ENCODE measurements around the gene SERINC3. TPM values are rescaled to one million over a fixed set of nuclear protein-coding genes. Genes with fewer than 3 reads are reported as not detected.

The SERINC3 gene
- polyA plus RNA-seq, 2 donors = 25.5 to 35.1 TPM

- Histone ChIP-seq H3K27ac (ENCODE audit: low read depth in 2 of 2, low read length in 1 of 2) (peak overlapping the region in 1 of 2 donors; percentile 60), H3K36me3 (ENCODE audit: control insufficient read depth in 2 of 2, insufficient read depth in 2 of 2, low read length in 1 of 2) (no peaks in the 10 kb centered on the region), H3K4me1 (ENCODE audit: control insufficient read depth in 2 of 2, insufficient read depth in 2 of 2, low read length in 1 of 2) (peaks cover 4 to 5% of the 10 kb centered on the region in 2 donors), H3K4me3 (ENCODE audit: low read depth in 1 of 2, low read length in 2 of 2) (peak overlapping the region; percentile 9 to 87), H3K27me3 (ENCODE audit: control insufficient read depth in 1 of 2, insufficient read depth in 2 of 2, low read length in 2 of 2) (no peaks in the 10 kb centered on the region), H3K9me3 (ENCODE audit: control insufficient read depth in 2 of 2, insufficient read depth in 1 of 2, low read depth in 1 of 2, low read length in 1 of 2) (no peaks in the 10 kb centered on the region)
- 38 to 40% methylated on average over 3 of the region's 3 CpGs for WGBS, 2 donors
Observed at GRCh38 chr20:44520881-44521280, 989 bp downstream of the SERINC3 start.

- H3K9me3 ChIP-seq (ENCODE audit: control insufficient read depth in 2 of 2, insufficient read depth in 1 of 2, low read depth in 1 of 2, low read length in 1 of 2) = no peaks in the 10 kb centered on the region
- WGBS, 2 donors = 58 to 60% methylated on average over 3 of the region's 3 CpGs
- peaks cover 0 to 3% of the 10 kb centered on the region in 2 donors for H3K36me3 ChIP-seq (ENCODE audit: control insufficient read depth in 2 of 2, insufficient read depth in 2 of 2, low read length in 1 of 2)
- no peak overlapping the region for H3K4me3 ChIP-seq (ENCODE audit: low read depth in 1 of 2, low read length in 2 of 2)
- no peak overlapping the region for H3K27ac ChIP-seq (ENCODE audit: low read depth in 2 of 2, low read length in 1 of 2)
- no peaks in the 10 kb centered on the region for H3K27me3 ChIP-seq (ENCODE audit: control insufficient read depth in 1 of 2, insufficient read depth in 2 of 2, low read length in 2 of 2)
- H3K4me1 ChIP-seq (ENCODE audit: control insufficient read depth in 2 of 2, insufficient read depth in 2 of 2, low read length in 1 of 2) = peaks cover 4 to 5% of the 10 kb centered on the region in 2 donors
Observed at GRCh38 chr20:44518248-44518647, 3.6 kb downstream of the SERINC3 start.

- Histone ChIP-seq H3K4me1 (ENCODE audit: control insufficient read depth in 2 of 2, insufficient read depth in 2 of 2, low read length in 1 of 2) (peaks cover 4 to 5% of the 10 kb centered on the region in 2 donors), H3K27ac (ENCODE audit: low read depth in 2 of 2, low read length in 1 of 2) (no peak overlapping the region), H3K27me3 (ENCODE audit: control insufficient read depth in 1 of 2, insufficient read depth in 2 of 2, low read length in 2 of 2) (no peaks in the 10 kb centered on the region), H3K4me3 (ENCODE audit: low read depth in 1 of 2, low read length in 2 of 2) (no peak overlapping the region), H3K9me3 (ENCODE audit: control insufficient read depth in 2 of 2, insufficient read depth in 1 of 2, low read depth in 1 of 2, low read length in 1 of 2) (no peaks in the 10 kb centered on the region), H3K36me3 (ENCODE audit: control insufficient read depth in 2 of 2, insufficient read depth in 2 of 2, low read length in 1 of 2) (peaks cover 3 to 5% of the 10 kb centered on the region in 2 donors)
- 70 to 72% methylated on average over 3 of the region's 3 CpGs for WGBS, 2 donors
Observed at GRCh38 chr20:44517454-44517853, 4.4 kb downstream of the SERINC3 start.

GRCh38 chr20:44516491-44516890 is 5.4 kb downstream of the SERINC3 start:
- 52 to 65% methylated on average over 7 of the region's 7 CpGs for WGBS, 2 donors
- Histone ChIP-seq H3K36me3 (ENCODE audit: control insufficient read depth in 2 of 2, insufficient read depth in 2 of 2, low read length in 1 of 2) (peaks cover 5 to 8% of the 10 kb centered on the region in 2 donors), H3K9me3 (ENCODE audit: control insufficient read depth in 2 of 2, insufficient read depth in 1 of 2, low read depth in 1 of 2, low read length in 1 of 2) (no peaks in the 10 kb centered on the region), H3K27ac (ENCODE audit: low read depth in 2 of 2, low read length in 1 of 2) (no peak overlapping the region), H3K4me1 (ENCODE audit: control insufficient read depth in 2 of 2, insufficient read depth in 2 of 2, low read length in 1 of 2) (peaks cover 4 to 5% of the 10 kb centered on the region in 2 donors), H3K4me3 (ENCODE audit: low read depth in 1 of 2, low read length in 2 of 2) (no peak overlapping the region), H3K27me3 (ENCODE audit: control insufficient read depth in 1 of 2, insufficient read depth in 2 of 2, low read length in 2 of 2) (no peaks in the 10 kb centered on the region)

DNA sequence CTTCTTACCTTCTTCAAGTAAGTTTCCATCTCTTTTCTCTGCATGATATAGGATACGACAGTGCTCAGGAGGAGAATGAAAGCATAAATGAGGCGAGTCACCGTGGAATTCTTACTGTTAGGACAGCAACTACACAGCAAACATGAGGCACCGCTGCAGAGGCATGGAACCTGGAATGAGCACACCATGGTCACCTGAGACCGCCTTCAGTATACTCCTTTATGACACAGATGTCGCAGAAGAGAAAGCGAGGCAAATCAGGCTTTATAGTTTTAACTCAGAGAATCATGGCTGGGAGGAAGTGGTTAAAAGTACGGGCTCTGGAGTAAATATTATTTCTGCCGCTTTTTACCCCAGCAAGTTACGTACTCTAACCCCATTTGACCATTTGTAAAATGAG is 8.0 kb downstream of the SERINC3 start:
- Histone ChIP-seq H3K4me3 (ENCODE audit: low read depth in 1 of 2, low read length in 2 of 2) (no peak overlapping the region), H3K9me3 (ENCODE audit: control insufficient read depth in 2 of 2, insufficient read depth in 1 of 2, low read depth in 1 of 2, low read length in 1 of 2) (no peaks in the 10 kb centered on the region), H3K27ac (ENCODE audit: low read depth in 2 of 2, low read length in 1 of 2) (no peak overlapping the region), H3K27me3 (ENCODE audit: control insufficient read depth in 1 of 2, insufficient read depth in 2 of 2, low read length in 2 of 2) (no peaks in the 10 kb centered on the region), H3K36me3 (ENCODE audit: control insufficient read depth in 2 of 2, insufficient read depth in 2 of 2, low read length in 1 of 2) (peaks cover 8 to 12% of the 10 kb centered on the region in 2 donors), H3K4me1 (ENCODE audit: control insufficient read depth in 2 of 2, insufficient read depth in 2 of 2, low read length in 1 of 2) (no peaks in the 10 kb centered on the region)
- 81 to 88% methylated on average over 10 of the region's 10 CpGs for WGBS, 2 donors

GRCh38 chr20:44509762-44510161 is 12.1 kb downstream of the SERINC3 start:
- Histone ChIP-seq H3K36me3 (ENCODE audit: control insufficient read depth in 2 of 2, insufficient read depth in 2 of 2, low read length in 1 of 2) (peaks cover 8 to 23% of the 10 kb centered on the region in 2 donors), H3K4me3 (ENCODE audit: low read depth in 1 of 2, low read length in 2 of 2) (no peak overlapping the region), H3K9me3 (ENCODE audit: control insufficient read depth in 2 of 2, insufficient read depth in 1 of 2, low read depth in 1 of 2, low read length in 1 of 2) (no peaks in the 10 kb centered on the region), H3K27ac (ENCODE audit: low read depth in 2 of 2, low read length in 1 of 2) (no peak overlapping the region), H3K27me3 (ENCODE audit: control insufficient read depth in 1 of 2, insufficient read depth in 2 of 2, low read length in 2 of 2) (no peaks in the 10 kb centered on the region), H3K4me1 (ENCODE audit: control insufficient read depth in 2 of 2, insufficient read depth in 2 of 2, low read length in 1 of 2) (no peaks in the 10 kb centered on the region)
- 92% methylated on average over 4 of the region's 4 CpGs for WGBS, 2 donors

DNA sequence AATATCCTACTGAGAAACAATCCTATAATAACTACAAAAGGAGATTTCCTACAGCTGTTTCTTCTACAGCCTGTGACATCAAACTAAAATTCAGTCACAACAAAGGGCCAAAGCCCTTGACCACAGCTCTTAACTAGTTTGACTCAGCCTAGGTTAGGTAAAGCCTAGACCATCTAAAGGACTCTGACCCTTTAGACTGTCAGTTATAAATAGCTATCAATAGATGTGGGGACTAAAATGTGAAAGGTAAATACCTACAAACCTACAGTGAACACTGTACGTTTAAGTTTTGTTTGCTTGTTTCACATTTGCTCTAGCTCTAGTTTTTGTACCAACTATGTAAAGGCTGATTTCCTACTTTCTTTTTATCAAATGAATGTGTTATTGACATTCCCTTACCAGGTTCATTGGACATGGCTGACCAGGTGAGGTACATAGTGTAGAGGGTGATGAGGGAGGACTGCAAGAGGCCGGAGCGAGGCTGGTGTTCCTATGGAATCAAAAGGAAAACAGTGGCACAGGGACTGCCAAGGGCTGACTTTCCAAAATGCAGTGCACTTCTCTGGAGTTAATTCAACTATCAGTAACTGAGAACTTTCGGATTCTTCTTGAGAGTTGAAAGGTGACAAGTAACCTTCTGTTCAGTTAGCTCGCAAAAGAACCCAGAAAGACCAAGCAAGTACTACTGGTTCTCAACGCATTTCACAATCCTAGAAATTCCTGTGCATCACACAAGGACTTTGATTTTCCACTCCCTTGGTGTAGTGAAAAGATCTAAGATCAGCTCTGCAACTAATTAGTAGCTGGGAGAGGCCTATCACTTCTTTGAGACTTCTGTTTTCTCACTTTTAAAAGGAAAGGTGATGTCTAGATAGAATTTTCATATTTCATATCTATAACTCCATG is 17.2 kb downstream of the SERINC3 start:
- Histone ChIP-seq H3K9me3 (ENCODE audit: control insufficient read depth in 2 of 2, insufficient read depth in 1 of 2, low read depth in 1 of 2, low read length in 1 of 2) (no peaks in the 10 kb centered on the region), H3K4me1 (ENCODE audit: control insufficient read depth in 2 of 2, insufficient read depth in 2 of 2, low read length in 1 of 2) (no peaks in the 10 kb centered on the region), H3K27me3 (ENCODE audit: control insufficient read depth in 1 of 2, insufficient read depth in 2 of 2, low read length in 2 of 2) (no peaks in the 10 kb centered on the region), H3K4me3 (ENCODE audit: low read depth in 1 of 2, low read length in 2 of 2) (no peak overlapping the region), H3K27ac (ENCODE audit: low read depth in 2 of 2, low read length in 1 of 2) (peak overlapping the region in 1 of 2 donors; percentile 38), H3K36me3 (ENCODE audit: control insufficient read depth in 2 of 2, insufficient read depth in 2 of 2, low read length in 1 of 2) (peaks cover 14 to 28% of the 10 kb centered on the region in 2 donors)
- 85 to 88% methylated on average over 6 of the region's 6 CpGs for WGBS, 2 donors

DNA sequence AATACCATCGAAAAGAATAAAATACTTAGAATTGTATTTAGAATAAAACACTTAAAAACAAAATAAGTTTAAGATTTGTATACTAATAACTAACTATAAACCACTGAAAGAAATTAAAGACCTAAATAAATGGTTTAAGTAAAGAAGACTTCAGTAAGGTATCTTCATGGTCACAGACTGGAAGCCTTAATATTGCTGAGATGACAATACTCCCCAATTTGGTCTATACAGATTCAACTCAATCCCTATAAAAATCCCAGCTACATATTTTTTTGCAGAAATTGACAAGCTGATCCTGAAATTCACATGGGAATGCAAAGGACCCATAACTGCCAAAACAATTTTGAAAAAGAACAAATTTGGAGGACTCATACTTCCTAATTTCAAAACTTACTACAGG is 18.9 kb downstream of the SERINC3 start:
- WGBS, 2 donors = 96 to 98% methylated on average over 1 of the region's 1 CpG
- Histone ChIP-seq H3K36me3 (ENCODE audit: control insufficient read depth in 2 of 2, insufficient read depth in 2 of 2, low read length in 1 of 2) (peaks cover 15 to 24% of the 10 kb centered on the region in 2 donors), H3K9me3 (ENCODE audit: control insufficient read depth in 2 of 2, insufficient read depth in 1 of 2, low read depth in 1 of 2, low read length in 1 of 2) (no peaks in the 10 kb centered on the region), H3K27ac (ENCODE audit: low read depth in 2 of 2, low read length in 1 of 2) (no peak overlapping the region), H3K4me3 (ENCODE audit: low read depth in 1 of 2, low read length in 2 of 2) (no peak overlapping the region), H3K27me3 (ENCODE audit: control insufficient read depth in 1 of 2, insufficient read depth in 2 of 2, low read length in 2 of 2) (no peaks in the 10 kb centered on the region), H3K4me1 (ENCODE audit: control insufficient read depth in 2 of 2, insufficient read depth in 2 of 2, low read length in 1 of 2) (no peaks in the 10 kb centered on the region)

DNA sequence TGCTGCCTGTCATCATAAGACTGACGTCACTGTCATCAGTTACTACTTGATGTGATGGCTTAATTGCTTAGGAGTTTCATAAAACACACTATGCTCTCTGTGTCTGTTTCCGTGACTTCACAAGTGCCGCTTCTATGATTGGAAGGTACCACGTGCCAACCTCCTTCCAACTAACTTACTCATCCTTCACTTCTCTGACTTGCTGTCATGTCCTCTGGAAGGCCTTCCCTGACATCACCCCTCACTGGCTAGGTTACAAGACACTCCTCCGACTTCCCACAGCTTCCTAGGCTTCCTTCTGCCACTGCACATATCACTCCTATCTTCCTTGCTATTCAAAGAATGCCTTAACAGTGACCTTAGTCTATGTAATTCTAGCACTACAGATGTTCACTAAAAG is 20.4 kb downstream of the SERINC3 start:
- no peaks in the 10 kb centered on the region for H3K4me1 ChIP-seq (ENCODE audit: control insufficient read depth in 2 of 2, insufficient read depth in 2 of 2, low read length in 1 of 2)
- H3K4me3 ChIP-seq (ENCODE audit: low read depth in 1 of 2, low read length in 2 of 2) = no peak overlapping the region
- H3K27ac ChIP-seq (ENCODE audit: low read depth in 2 of 2, low read length in 1 of 2) = no peak overlapping the region
- peaks cover 15 to 21% of the 10 kb centered on the region in 2 donors for H3K36me3 ChIP-seq (ENCODE audit: control insufficient read depth in 2 of 2, insufficient read depth in 2 of 2, low read length in 1 of 2)
- WGBS, 2 donors = 87 to 89% methylated on average over 5 of the region's 5 CpGs
- H3K27me3 ChIP-seq (ENCODE audit: control insufficient read depth in 1 of 2, insufficient read depth in 2 of 2, low read length in 2 of 2) = no peaks in the 10 kb centered on the region
- H3K9me3 ChIP-seq (ENCODE audit: control insufficient read depth in 2 of 2, insufficient read depth in 1 of 2, low read depth in 1 of 2, low read length in 1 of 2) = no peaks in the 10 kb centered on the region

GRCh38 chr20:44500221-44500620 is 21.6 kb downstream of the SERINC3 start:
- Histone ChIP-seq H3K9me3 (ENCODE audit: control insufficient read depth in 2 of 2, insufficient read depth in 1 of 2, low read depth in 1 of 2, low read length in 1 of 2) (no peaks in the 10 kb centered on the region), H3K27ac (ENCODE audit: low read depth in 2 of 2, low read length in 1 of 2) (no peak overlapping the region), H3K4me1 (ENCODE audit: control insufficient read depth in 2 of 2, insufficient read depth in 2 of 2, low read length in 1 of 2) (no peaks in the 10 kb centered on the region), H3K36me3 (ENCODE audit: control insufficient read depth in 2 of 2, insufficient read depth in 2 of 2, low read length in 1 of 2) (peaks cover 15 to 19% of the 10 kb centered on the region in 2 donors), H3K4me3 (ENCODE audit: low read depth in 1 of 2, low read length in 2 of 2) (no peak overlapping the region), H3K27me3 (ENCODE audit: control insufficient read depth in 1 of 2, insufficient read depth in 2 of 2, low read length in 2 of 2) (no peaks in the 10 kb centered on the region)
- 92 to 94% methylated on average over 3 of the region's 3 CpGs for WGBS, 2 donors
